DND-41 (cell line): ENCODE data around the gene VGLL1.

Experiments used
- CTCF ChIP-seq: IDR thresholded peaks from 2 replicates; pipeline ENCODE4 v1.5.1; 2012; ENCODE audit warnings: borderline replicate concordance, low read length, moderate library complexity, mild to moderate bottlenecking; ENCODE audit not compliant: poor library complexity, severe bottlenecking; ENCODE audit errors: extremely low read depth
- EZH2 ChIP-seq: IDR thresholded peaks from 3 replicates; pipeline ENCODE4 v1.6.1; 2012; ENCODE audit warnings: borderline replicate concordance, low read depth, mild to moderate bottlenecking, moderate library complexity, low read length, inconsistent platforms; ENCODE audit not compliant: severe bottlenecking

- TF ChIP-seq CTCF (no peak), EZH2 (no peak)
Observed at GRCh38 chrX:136529795-136530194, 2.2 kb upstream of the VGLL1 start.
